Activated B cell treated with CpG ODN at 0.5 μM for 24 hours (primary cell): Measurements from ENCODE around the gene RAB3GAP1. TPM values are rescaled to one million over a fixed set of nuclear protein-coding genes. Genes with fewer than 3 reads are reported as not detected.

ENCODE experiments used
- ATAC-seq: fragments of 200-7000 bp; cut with Tn5 transposase; one replicate; pipeline ENCODE4 v1.10.0; 2021; ENCODE audit warnings: low read depth, mild to moderate bottlenecking, moderate library complexity
- CTCF ChIA-PET: fragments of 350-600 bp; sonication (Branson Sonifier 250); formaldehyde crosslinking; loops from one replicate; lab custom pipeline; 2021; ENCODE audit warnings: antibody characterized with exemption; lab: Charles Lee
- POLR2A ChIA-PET: fragments of 350-600 bp; sonication (Branson Sonifier 250); formaldehyde crosslinking; loops from one replicate; lab custom pipeline; 2021; ENCODE audit warnings: antibody characterized with exemption; lab: Charles Lee
- DNase-seq: peaks from one replicate; pipeline ENCODE4 v3.0.0; 2022
- H3K27ac Mint-ChIP-seq: one replicate; pipeline ENCODE4 v1.8.0; 2020; ENCODE audit warnings: mixed read lengths
- H3K27me3 Mint-ChIP-seq: one replicate; pipeline ENCODE4 v1.8.0; 2021; ENCODE audit warnings: mixed read lengths
- H3K36me3 Mint-ChIP-seq: one replicate; pipeline ENCODE4 v1.8.0; 2021; ENCODE audit warnings: low read depth, mixed read lengths
- H3K4me1 Mint-ChIP-seq: one replicate; pipeline ENCODE4 v1.8.0; 2021; ENCODE audit warnings: mixed read lengths
- H3K4me3 Mint-ChIP-seq: one replicate; pipeline ENCODE4 v1.8.0; 2020; ENCODE audit warnings: mild to moderate bottlenecking, mixed read lengths
- H3K9me3 Mint-ChIP-seq: one replicate; pipeline ENCODE4 v1.8.0; 2020; ENCODE audit warnings: mixed read lengths
- CTCF ChIP-seq: fragments of 200-600 bp; IDR thresholded peaks from one replicate; pipeline ENCODE4 v1.8.0; 2022; ENCODE audit warnings: antibody characterized with exemption, mild to moderate bottlenecking
- intact Hi-C: fragments of 100-400 bp; cut with micrococcal nuclease; formaldehyde crosslinking; loops from one replicate; pipeline ENCODE4 v1.15.1; 2024
- total RNA-seq: library from RNA; stranded (reverse); gene quantifications from 2 replicates; pipeline ENCODE4 v1.2.3, GENCODE V29; 2022

RAB3GAP1 gene
- total RNA-seq, 1 donor from 2014 or later, result 51.0 TPM

DNA sequence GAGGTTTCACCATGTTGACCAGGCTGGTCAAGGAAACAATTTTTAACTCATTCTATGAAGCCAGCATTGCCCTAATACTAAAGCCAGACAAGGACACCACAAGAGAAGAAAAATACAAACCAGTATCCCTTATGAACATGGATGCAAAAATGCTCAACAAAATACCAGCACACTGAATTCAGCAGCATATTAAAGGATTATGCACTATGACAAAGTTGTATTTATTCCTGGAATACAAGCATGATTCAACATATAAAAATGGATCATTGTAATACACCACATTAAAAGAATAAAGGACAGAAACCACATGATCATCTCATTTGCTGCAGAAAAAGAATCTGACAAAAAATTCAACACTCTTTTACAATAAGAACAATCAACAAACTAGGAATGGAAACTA, 138.7 kb downstream of the RAB3GAP1 start:
- Mint-ChIP-seq H3K36me3 (peaks cover 10% of the 10 kb centered on the region), H3K27ac (no peak overlapping the region), H3K4me3 (no peak overlapping the region), H3K4me1 (no peaks in the 10 kb centered on the region), H3K27me3 (no peaks in the 10 kb centered on the region), H3K9me3 (peaks cover 31% of the 10 kb centered on the region)
- no peak for TF ChIP-seq CTCF
- CTCF ChIA-PET, result no interaction called here
- DNase-seq (no peak), ATAC-seq (no peak)
- POLR2A ChIA-PET, result no interaction called here
- intact Hi-C loops, result no loop called here

DNA sequence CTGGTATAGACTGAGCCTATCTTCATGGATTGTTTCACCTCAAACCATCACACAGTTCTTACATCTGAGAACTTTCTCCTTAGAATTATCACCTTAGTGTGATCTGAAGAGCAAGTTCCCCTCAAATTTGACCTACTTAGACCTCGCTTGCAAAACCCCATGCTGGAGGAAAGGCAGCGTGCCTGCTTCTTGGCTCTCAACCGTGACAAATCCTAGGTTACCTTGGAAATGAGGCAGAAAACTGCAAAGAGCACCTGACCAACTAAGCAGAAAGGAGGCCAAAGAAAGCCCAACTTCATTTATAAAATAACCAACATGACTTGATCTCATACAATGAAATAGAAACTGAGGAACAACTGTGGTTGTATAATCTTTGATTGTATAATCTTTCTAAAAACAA, 146.4 kb downstream of the RAB3GAP1 start:
- TF ChIP-seq CTCF, result no peak
- CTCF ChIA-PET, result no interaction called here
- ATAC-seq, result no peak
- Mint-ChIP-seq H3K27ac (no peak overlapping the region), H3K4me1 (no peaks in the 10 kb centered on the region), H3K36me3 (peaks cover 11% of the 10 kb centered on the region), H3K27me3 (no peaks in the 10 kb centered on the region), H3K4me3 (no peak overlapping the region), H3K9me3 (peaks cover 4% of the 10 kb centered on the region)
- no peak for DNase-seq
- POLR2A ChIA-PET, result no interaction called here
- intact Hi-C loops, result no loop called here

- intact Hi-C loops, result no loop called here
- ATAC-seq, result no peak
- peaks cover 13% of the 10 kb centered on the region for H3K36me3 Mint-ChIP-seq
- no peak for TF ChIP-seq CTCF
- no peaks in the 10 kb centered on the region for H3K9me3 Mint-ChIP-seq
- POLR2A ChIA-PET, result no interaction called here
- H3K27ac Mint-ChIP-seq, result no peak overlapping the region
- CTCF ChIA-PET, result no interaction called here
- H3K4me1 Mint-ChIP-seq, result no peaks in the 10 kb centered on the region
- DNase-seq, result no peak
- H3K27me3 Mint-ChIP-seq, result no peaks in the 10 kb centered on the region
- H3K4me3 Mint-ChIP-seq, result no peak overlapping the region
Observed at GRCh38 chr2:135202751-135203150, 150.7 kb downstream of the RAB3GAP1 start.

DNA sequence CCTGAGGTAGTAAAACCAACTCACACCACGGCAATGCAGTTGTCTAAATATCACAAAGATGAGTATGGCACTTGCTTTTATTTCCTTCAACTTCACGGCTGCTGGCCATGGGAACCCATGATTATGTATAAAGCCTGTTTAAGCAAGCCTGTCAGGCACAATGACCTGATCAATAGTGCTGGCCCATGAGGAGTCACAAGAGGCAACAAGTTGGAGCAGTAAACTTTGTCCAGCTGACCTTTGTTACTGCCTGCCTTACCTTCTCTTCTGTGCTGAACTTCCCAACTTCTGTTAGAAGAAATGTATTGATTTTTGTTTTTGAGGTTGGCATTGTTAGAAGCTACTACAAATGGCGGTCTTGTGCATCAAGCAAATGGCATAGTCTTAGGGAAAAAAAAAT, 151.9 kb downstream of the RAB3GAP1 start:
- intact Hi-C loops, result no loop called here
- Mint-ChIP-seq H3K27ac (no peak overlapping the region), H3K36me3 (peaks cover 13% of the 10 kb centered on the region), H3K4me3 (no peak overlapping the region), H3K4me1 (no peaks in the 10 kb centered on the region), H3K27me3 (no peaks in the 10 kb centered on the region), H3K9me3 (no peaks in the 10 kb centered on the region)
- no peak for TF ChIP-seq CTCF
- DNase-seq (no peak), ATAC-seq (no peak)
- ChIA-PET CTCF (no interaction called here), POLR2A (interaction anchor here (0.7 kb wide), 1 partner anchor 152 kb away, joined by 7 read pairs; no protein-coding TSS in a partner anchor)

GRCh38 chr2:135208016-135208415, 155.9 kb downstream of the RAB3GAP1 start:
- H3K27ac Mint-ChIP-seq, result no peak overlapping the region
- intact Hi-C loops, result no loop called here
- no peak for TF ChIP-seq CTCF

More at GRCh38 chr2:135208016-135208415, 155.9 kb downstream of the RAB3GAP1 start:
- Mint-ChIP-seq H3K4me1 (no peaks in the 10 kb centered on the region), H3K9me3 (no peaks in the 10 kb centered on the region), H3K36me3 (peaks cover 5% of the 10 kb centered on the region), H3K27me3 (no peaks in the 10 kb centered on the region), H3K4me3 (no peak overlapping the region)
- CTCF ChIA-PET, result no interaction called here
- ATAC-seq, result no peak
- no peak for DNase-seq
- POLR2A ChIA-PET, result no interaction called here
